HUDEP-2 (cell line): Measurements from ENCODE around the gene UQCRQ.
"Not testable (repeated sequence)": the region's sequence is repeated elsewhere in the genome, so short reads cannot be mapped to it uniquely, and the experiment has no call there.

ENCODE experiments used
- DNase-seq, 76 experiments: peaks; one replicate each; lab custom pipeline; 2025; ENCODE audit not compliant: unreplicated experiment in 76 of 76; lab: John Stamatoyannopoulos, UW

The UQCRQ gene

DNA sequence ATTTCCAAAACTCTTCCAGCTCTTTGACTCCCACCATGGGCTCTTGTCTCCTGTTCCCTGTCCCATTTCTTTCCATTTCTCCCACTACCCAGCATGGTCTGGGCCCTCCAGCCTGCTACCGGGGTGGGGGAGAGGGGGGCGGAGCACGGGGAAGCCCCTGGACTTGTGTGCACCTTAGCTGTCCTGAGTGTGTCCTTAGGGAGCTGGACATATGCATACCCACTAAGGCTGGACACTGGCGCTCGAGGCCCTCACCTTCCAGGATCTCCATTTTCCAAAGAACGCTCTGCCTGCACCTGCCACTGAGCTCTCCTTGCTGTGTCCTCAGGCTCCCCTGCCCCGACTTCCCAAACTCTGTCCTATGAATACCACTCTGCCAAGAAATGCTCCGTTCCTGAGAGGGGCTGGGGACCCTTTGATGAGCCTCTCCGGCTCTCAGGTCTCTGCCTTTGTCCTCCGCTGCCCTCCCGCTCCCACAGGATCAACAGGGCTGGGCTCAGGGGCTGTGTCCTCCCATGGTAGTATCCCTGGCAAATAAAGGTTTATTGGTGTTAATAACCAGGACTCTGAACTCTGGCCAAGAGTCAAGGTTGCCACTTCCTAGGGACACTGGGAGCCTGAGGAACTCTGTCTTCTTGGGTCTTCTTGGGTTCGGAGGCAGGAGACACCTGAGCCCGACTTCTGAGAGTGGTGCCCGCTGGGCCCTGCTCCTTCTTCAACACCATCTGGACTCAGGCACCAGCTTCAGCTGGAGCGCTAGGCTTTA lies 35.2 kb upstream of the UQCRQ start:
- no peak for DNase-seq

DNA sequence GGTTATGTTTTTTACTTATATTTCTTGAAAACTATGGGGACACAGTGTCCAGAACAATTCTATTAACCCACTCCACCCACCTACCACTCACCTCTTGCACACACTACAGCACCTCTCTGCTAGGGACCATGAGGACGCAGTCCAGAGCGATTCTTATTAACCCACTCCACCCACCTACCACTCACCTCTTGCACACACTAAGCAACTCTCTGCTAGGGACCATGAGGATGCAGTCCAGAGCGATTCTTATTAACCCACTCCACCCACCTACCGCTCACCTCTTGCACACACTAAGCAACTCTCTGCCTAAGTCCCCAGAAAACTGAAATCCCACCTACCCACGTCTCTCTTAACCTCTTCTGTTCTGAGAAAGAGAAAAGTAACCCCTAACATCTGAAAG lies 33.8 kb upstream of the UQCRQ start:
- no peak for DNase-seq

DNA sequence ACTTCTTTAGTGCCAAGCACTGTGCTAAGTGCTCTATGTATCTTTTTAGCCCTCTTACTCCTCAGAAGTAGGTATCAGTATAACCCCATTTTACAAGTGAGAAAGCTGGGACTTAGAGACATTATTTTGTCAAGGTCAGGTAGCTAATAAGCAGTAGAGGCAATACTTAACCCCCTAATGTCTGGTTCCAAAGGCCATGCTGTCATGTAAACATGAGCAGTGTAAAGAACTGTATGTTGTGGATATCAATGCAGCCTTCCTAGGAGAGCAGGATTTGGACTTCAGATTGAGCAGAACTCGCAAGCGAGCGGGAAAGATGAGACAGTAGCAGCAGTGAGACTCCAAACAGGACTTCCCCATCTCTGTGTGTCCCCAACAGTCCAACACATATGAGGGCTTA lies 32.4 kb upstream of the UQCRQ start:
- no peak for DNase-seq

DNA sequence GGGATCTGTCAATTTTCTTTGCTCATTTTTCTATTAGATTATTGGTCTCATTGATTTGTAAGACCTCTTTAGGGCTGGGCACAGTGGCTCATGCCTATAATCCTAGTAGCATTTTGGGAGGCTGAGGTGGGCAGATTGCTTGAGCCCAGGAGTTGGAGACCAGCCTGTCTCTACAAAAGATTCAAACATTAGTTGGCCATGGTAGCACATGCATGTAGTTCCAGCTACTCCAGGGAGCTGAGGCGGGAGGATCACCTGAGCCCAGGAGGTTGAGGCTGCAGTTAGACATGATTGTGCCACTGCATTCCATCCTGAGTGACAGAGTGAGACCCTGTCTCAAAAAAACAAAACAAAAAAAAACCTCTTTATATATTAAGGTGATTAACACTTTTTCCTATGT lies 29.6 kb upstream of the UQCRQ start:
- DNase-seq = no peak

DNA sequence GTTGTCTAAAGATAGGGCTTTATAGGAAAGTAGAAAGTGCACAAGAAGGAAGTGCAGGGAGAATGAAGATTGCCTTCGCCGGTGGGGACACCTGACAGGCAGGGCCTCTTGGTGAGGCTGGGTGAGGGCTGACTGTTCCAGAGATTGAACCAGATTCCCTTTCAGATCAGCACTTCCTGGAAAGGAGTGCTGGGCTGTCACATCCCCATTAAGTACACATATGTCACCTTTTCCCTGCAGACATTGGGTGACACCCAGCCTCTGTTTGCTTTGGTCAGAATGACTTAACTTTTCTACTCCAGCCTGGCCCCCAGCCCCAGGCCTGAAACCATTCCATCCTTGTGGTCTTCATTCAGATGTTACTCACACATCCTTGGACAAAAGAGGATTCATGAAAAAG lies 28.6 kb upstream of the UQCRQ start:
- no peak for DNase-seq

DNA sequence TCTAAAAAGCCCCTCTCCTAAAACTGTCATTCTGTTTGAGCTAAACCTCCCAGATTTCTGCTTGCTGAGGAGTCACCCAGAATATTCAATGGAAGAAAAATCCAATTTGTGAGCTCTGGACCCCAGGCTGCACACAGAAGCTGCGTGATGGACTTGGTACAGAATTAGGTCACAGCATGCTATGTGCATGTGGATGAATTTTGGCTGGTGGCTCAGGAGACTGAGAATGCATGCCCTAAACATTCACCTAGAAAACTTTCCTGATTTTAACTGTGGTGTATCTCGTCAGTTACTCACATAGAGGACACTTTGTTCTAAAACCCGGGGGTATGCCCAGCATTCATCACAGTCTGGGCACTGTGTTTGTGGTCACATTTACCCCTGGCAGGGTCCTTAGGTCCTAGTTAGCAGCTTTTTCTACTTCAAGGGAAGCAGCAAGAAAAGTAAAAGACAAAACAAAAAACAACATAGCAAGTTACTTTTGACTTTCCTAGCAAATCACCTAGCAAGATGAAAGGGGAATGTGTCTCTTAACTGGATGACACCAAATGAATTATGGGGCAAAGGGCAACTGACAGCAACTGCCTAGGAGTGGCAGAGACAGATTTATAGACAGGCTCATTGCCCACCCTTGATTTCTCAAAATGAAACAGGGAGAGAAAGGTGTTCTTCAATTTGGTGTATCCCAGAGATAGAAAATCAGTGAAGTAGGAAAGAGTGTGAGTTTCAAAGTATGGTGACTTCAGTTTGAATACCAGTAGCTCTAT lies 27.7 kb upstream of the UQCRQ start:
- DNase-seq = no peak

DNA sequence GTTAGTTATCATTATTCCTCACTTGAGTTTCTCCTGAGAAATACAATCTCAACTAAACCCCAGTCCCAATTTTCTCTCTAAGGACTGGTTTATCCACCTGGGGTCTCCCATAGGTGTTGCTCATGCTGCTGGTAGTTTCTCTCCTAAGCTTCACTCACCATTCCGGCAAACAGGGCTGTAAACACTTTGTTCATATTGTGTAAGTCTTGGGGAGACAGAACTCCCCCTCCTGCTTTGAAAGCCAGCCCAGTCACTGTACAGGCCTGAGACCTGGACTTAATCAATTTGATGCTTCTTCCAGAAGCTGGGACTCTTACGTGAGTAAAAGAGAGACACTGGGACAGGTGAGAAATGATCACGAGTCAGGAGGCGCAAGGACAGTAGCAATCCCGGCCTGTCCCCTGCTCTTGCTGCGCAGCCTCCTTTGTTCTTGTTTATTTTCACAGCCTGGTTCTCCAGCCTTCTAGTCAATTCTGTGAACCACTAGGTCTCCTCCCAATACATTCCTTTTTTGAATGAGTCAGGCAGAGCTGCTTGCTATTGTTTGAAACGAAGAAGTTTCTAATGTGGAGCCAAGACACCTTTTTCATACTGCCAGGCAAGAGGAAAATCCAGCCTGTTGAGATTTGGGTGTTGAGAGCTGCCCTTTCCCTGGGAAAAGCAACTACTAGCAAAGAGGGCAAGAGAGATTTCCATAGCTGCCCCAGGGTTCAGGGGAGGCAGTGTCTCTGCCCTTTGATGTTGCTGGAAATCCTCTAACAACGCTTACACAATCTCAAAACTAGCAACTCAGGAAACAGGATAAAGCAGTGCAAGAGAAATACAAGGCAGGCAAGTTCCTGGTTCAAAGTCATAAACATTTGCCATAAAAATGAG lies 26.8 kb upstream of the UQCRQ start:
- DNase-seq = no peak

DNA sequence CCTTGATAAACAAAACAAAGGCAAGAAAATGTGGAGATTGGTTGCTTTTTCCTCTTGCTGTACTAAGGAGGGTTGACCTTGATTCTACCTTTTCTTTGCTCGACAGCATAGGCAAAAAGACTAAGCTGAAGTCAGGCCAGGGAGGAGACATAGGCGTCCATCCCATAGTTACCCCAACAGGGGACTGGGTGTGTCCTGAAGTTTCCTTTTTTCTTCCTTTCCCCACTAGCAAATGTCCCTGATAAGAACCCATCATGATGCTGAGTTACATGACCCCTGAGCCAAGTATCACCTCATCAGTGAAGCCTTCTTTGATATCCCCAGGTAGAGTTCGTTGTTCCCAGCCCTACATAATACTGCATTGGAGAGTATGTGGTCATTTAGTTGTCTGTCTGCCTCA lies 26.1 kb upstream of the UQCRQ start:
- DNase-seq = no peak

DNA sequence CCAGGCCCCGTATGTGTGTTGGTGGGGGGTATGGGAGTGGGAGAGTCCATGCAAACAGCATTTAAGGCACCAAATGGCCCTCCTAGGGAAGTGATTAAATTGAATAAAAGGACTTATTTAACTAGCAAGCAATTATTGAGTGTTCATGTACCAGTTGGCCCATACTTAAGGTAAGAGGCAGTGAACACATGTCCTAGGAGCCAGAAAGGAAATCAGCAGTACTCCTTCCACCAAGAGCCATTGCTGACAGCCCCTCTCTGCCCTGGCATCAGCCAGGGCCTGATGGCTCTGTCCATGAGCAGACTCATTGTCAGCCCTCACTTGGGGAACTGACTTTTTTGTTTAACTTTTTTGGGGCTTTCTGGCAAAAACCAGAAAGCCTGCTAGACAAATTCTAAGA lies 25.5 kb upstream of the UQCRQ start:
- no peak for DNase-seq

DNA sequence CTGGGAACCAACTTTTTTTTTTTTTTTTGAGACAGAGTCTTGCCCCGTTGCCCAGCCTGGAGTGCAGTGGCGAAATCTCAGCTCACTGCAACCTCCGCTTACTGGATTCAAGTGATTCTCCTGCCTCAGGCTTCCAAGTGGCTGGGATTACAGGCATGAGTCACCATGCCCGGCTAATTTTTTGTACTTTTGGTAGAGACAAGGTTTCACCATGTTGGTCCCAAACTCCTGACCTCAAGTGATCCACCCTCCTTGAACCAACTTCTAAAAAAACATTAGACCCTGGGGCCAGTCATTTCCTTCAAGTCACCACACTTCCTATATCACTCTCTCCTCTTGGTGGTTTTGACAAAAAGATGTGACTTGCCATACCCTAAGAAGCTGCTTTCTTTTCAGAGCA lies 25.1 kb upstream of the UQCRQ start:
- DNase-seq = no peak

DNA sequence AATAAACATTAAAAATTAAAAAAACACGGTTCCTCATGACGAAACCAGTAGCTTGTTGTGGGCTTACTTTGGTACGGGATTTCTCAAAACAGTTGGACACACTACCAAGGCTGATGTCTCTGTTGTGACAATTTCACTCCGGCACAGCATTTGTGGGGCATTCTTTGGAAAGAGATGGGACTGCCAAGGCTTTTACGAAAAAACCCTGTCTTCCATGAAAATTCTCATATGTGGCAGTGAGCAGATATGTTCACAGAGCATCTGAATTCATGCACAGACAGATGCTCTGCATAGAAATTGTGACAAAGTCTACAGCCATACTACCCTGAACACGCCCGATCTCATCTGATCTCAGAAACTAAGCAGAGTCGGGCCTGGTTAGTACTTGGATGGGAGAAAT lies 18.2 kb upstream of the UQCRQ start:
- no peak for DNase-seq

DNA sequence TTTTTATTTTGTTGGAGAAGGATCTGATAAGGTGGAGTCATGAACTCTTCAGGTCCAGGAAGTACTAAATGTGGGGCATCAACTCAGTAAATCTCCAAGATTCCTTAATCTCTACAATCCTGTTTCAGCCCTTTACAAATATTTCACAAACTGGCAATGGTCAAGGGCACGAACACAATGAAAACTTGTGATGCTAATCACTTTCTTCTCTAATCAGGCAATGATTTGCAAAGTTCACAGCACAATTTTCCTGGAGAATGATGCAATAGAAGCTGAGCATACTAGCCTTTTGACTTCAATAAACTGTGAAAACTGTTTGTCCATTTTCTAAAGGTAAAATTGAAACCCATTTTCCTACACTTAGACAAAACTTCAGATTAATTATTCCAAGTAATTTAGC lies 17.1 kb upstream of the UQCRQ start:
- no peak for DNase-seq

DNA sequence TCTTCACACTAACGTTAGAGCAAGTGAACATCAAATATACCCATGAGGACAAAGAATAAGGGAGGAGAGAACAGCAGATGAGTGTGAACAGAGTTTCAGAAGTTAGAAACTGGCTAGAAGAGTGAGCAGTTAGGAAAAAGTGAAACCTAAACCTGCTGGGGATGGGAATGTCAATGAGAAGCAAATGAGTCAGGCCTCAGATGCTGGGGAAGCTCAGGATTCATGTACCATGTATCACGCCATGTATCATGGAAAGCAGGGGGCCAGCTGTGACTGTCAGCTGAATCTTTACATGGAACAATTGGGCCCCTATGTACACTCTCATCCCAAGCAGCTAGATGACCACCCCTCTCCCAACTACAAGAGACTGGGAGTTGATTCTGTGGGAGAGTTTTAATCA lies 16.4 kb upstream of the UQCRQ start:
- DNase-seq = no peak

DNA sequence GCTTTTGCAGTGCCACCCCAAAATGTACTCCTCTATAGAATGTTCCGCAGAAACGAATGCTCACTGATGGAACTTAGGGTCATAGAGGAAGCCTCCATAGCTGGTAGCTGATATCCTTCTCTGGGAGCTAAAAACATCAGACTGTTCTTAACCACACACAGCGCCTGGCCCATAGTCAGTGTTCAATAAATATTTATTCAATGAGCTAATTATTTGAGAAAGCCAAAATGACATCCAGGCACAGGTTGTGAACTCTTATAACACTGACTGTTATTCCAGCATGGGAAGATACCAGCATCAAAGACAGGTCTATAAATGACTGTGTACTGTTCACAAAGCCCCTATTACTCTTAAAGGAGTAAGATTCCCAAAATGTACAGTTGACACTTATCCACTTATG lies 13.1 kb upstream of the UQCRQ start:
- no peak for DNase-seq

DNA sequence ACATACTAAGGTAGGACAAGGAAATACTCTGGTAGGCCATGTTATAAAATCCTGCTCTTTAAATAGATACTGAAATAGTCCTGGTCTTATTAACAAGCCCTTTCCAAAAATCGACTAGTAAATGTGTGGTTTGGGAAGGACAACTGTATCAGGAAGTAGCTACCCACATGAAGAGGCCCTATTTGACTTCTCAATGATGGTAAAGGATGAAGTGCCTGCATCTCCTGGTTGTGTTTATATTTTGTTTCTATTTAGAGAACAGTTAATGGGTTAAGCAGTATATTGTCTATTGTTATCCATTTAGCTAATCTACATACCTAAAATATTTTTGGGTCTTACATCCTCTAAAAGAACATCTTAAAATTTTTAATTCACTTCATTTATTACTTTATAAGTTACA lies 12.7 kb upstream of the UQCRQ start:
- DNase-seq = no peak

DNA sequence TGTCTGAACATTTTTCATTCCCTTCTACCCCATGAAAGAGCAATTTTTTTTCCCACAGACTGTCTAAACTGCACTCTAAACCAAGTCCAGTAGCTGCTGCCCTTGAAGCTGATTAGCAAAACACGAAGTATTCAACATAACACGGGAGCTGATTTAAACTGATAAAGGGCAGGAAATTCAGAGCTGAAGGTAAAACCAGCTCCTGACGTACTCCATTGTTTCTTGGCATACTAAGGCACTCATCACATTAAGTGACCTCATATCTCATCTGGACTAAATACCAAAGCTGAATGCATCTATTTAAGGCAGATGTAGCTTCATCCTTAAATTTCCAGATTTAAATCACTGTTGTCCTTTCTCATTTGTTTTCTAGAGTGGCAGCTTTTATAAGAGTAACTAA lies 12.1 kb upstream of the UQCRQ start:
- DNase-seq = no peak

DNA sequence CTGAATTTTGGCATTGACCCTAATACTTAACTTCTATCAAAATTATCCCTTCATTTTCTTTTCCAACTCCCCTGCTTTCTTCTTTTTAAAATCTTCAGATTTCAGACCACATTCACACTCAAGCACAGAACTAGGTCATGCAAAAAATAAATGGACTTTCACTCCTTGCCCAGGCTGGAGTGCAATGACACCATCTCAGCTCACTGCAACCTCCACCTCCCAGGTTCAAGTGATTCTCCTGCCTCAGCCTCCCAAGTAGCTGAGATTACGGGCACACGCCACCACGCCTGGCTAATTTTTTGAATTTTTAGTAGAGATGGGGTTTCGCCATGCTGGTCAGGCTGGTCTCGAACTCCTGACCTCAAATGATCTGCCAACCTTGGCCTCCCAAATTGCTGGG lies 11.4 kb upstream of the UQCRQ start:
- not testable (repeated sequence) for DNase-seq

DNA sequence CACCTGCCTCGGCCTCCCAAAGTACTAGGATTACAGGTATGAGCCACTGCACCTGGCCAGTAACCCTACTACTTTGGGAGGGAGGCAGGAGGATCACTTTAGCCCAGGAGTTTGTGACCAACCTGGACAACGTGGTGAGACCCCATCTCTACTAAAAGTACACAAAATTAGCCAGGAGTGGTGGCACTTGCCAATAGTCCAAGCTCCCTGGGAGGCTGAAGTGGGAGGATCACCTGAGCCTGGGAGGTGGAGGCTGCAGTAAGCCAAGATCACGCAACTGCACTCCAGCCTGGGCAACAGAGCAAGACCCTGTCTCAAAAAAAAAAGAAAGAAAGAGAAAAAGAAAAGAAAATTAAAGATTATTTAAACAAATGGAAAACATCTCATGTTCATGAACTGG lies 10.4 kb upstream of the UQCRQ start:
- no peak for DNase-seq

DNA sequence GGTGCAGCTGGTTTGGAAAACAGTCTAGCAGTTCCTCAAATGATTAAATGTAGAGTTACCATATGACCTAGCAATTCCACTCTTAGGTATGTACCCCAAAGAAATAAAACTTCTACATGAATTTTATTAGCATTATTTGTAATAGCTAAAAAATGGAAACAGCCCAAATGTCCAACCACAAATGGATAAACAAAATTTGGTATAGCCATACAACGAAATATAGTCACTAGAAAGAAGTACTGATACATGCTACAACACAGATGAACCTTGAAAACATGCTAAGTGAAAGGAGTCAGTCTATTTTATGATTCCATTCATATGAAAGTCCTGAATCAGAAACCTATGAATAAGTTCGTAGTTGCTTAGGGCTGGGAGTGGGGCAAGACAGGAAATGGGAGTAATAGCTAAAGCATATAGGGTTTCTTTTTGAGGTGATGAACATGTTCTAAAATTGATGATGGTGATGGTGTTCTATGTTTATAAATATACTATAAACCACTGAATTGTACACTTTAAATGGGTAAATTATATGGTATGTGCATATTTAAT lies 6.5 kb upstream of the UQCRQ start:
- no peak for DNase-seq

DNA sequence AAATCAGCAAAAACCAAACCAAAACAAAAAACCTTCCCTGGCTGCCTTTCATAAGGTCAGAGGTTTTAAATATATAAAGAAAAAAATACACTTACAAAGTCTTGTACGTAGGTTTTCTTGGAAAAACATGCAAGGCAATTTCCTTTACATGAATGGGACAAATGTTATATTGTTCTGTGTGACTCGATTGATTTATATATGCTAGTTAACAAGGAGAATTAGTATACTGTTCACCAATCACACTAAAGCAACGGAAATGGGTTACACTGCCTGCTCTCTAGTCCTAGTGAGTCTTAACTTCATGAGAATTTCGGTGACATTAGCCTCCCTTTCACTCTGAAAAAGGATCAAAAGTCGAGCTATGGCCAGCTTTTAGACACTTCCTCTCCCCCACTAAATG lies 5.7 kb upstream of the UQCRQ start:
- no peak for DNase-seq

DNA sequence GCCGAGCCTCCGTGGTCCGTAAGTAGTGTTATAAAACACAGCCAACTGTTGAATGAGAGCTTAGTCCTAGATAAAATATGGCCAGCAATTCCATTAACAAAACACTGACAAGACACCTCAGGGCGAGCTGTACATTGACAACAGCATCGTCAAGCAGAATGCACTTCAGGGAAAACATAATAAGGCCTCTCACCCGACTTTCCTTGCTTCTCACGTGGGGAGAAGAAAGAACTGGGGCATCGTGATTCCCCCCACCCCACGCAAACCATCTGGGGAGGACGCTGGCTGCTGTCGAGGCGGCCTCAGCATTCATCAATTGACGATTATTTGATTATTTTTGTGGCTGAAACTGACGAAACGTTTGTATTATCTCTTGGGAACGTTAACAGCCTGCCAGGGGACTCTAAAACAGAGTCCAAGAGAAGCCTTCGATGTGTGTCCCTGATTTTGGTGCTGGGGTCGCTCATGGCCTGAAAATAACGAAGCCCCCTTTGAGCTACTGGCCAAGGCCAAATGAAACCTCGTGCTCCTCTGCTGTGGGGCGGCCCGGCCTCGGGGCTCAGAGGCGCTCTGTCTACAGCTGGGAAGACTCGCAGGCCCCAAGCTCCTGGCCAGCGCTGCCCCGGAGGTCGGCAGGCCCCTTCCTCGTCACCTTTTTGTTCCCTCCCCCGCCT lies 637 bp upstream of the UQCRQ start:
- DNase-seq = peak in 1 of 76 experiments; percentile 8
